Measurements from ENCODE around the gene TGFBR2. TPM values are rescaled to one million over a fixed set of nuclear protein-coding genes. Genes with fewer than 3 reads are reported as not detected.

TGFBR2 gene
- total RNA-seq, 2 experiments from 2014 or later: 74.4 to 77.8 TPM

DNA sequence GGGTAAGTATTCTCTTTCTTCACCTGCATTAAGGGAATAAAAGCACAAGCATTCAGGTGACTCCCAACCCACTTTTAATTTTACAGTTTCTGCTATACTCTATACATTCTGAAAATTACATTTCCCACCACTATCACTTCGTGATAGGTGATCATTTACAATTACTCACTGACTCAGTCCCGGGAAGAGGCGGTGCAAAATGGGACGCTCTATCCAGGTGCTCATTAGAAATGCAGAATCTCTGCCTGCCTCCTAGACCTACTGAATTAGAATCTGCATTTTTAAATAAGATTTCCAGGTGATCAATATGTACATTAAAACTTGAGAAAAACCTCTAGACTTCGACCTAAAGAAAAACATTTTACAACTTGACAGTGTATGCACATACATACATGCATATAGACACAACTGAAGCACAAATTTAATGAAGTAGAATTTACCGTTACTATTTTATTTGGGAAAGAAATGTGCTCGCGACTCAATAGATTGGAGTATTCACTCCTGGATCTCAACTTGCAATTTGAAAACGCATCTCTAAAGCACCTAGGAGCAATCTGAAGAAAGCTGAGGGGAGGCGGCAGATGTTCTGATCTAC, 598 bp upstream of the TGFBR2 start:
- H3K9me3 Mint-ChIP-seq: peaks cover 4% of the 10 kb centered on the region
- POLR2A ChIA-PET: interaction anchor here (0.6 kb wide), 1 partner anchor 11 kb away, joined by 11 read pairs; no protein-coding TSS in a partner anchor
- peaks cover 63% of the 10 kb centered on the region for H3K4me1 Mint-ChIP-seq
- no peaks in the 10 kb centered on the region for H3K27me3 Mint-ChIP-seq
- peak overlapping the region; percentile 92 for H3K4me3 Mint-ChIP-seq
- peak overlapping the region; percentile 99 for H3K27ac Mint-ChIP-seq
- H3K36me3 Mint-ChIP-seq (ENCODE audit: low read depth): peaks cover 29% of the 10 kb centered on the region
- DNase-seq: no peak
- CTCF ChIA-PET: interaction anchor here (0.7 to 2.6 kb wide), 10 partner anchors 10 to 257 kb away, joined by 3 to 16 read pairs (median 4); no protein-coding TSS in a partner anchor

GRCh38 chr3:30607032-30607833, 832 bp downstream of the TGFBR2 start:
- CTCF ChIA-PET: interaction anchor here (1.0 to 2.6 kb wide), 6 partner anchors 8 to 381 kb away, joined by 4 to 16 read pairs (median 8); no protein-coding TSS in a partner anchor
- H3K36me3 Mint-ChIP-seq (ENCODE audit: low read depth): peaks cover 38% of the 10 kb centered on the region
- peak overlapping the region; percentile 87 for H3K4me3 Mint-ChIP-seq
- H3K27ac Mint-ChIP-seq: peak overlapping the region; percentile 98
- DNase-seq: peak; percentile 75
- POLR2A ChIA-PET: interaction anchor here (1.0 kb wide), 1 partner anchor 29 kb away, joined by 4 read pairs; no protein-coding TSS in a partner anchor
- no peaks in the 10 kb centered on the region for H3K27me3 Mint-ChIP-seq
- H3K9me3 Mint-ChIP-seq: no peaks in the 10 kb centered on the region
- H3K4me1 Mint-ChIP-seq: peaks cover 63% of the 10 kb centered on the region

DNA sequence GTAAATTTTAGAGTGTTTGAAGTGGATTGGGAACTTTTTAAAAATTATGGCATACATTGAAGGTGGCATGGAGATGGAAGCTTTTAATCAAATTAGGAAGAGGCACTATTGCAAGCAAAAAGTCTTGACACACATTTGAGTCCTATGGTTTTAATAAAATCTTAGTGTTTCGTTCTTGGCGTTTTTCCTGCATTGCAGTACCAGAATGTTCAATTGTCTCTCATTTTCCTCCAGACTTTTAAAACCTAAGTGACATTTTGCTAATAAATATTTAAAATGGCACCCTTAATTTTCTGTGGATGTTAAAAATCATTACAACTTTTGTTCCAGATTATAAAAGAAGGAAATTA, 2.2 kb downstream of the TGFBR2 start:
- Mint-ChIP-seq H3K4me1 (peaks cover 64% of the 10 kb centered on the region), H3K36me3 (ENCODE audit: low read depth) (peaks cover 51% of the 10 kb centered on the region), H3K27me3 (no peaks in the 10 kb centered on the region), H3K4me3 (peak overlapping the region; percentile 87), H3K27ac (peak overlapping the region; percentile 88), H3K9me3 (no peaks in the 10 kb centered on the region)
- POLR2A ChIA-PET: no interaction called here
- no peak for DNase-seq
- CTCF ChIA-PET: interaction anchor here (0.7 to 2.6 kb wide), 4 partner anchors 10 to 74 kb away, joined by 3 to 16 read pairs (median 4); no protein-coding TSS in a partner anchor

DNA sequence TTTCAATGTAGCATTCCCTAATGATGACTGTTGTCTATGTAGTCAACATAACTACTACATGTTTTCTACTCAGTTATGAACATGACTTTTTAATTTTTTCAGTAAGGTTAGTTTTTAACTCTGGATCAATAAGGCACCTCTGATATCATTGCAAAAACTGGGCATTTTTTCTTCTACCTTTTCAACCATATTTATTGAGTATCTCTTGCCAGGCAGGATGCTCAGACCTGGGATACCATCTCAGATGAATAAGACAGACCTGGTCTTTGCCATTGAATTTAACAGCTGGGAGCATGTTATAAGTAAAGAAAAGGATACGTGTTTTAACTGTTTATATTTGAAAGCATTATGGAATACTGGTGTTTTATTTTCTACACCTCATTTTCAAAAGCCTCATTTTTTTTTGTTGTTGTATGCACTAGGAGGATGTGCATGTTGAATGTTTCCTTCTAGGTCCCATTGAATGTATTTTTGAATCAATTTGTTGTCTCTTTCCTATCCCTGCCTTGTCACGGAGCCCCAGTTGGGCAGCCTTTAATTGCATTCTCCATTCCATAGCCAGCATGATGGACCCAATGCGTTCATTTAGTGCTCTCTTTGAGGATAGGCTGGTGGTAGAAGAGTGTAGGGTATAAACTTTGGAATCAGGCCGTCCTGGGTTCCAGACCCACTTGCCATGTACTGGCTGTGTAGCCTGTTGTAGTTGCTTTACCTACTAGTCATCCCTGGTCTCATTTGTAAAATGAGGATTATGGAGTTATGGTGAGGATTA, 3.7 kb downstream of the TGFBR2 start:
- Mint-ChIP-seq H3K4me3 (peak overlapping the region; percentile 87), H3K36me3 (ENCODE audit: low read depth) (peaks cover 61% of the 10 kb centered on the region), H3K27ac (peak overlapping the region; percentile 88), H3K4me1 (peaks cover 64% of the 10 kb centered on the region), H3K9me3 (no peaks in the 10 kb centered on the region), H3K27me3 (no peaks in the 10 kb centered on the region)
- DNase-seq: no peak
- POLR2A ChIA-PET: no interaction called here
- CTCF ChIA-PET: no interaction called here

DNA sequence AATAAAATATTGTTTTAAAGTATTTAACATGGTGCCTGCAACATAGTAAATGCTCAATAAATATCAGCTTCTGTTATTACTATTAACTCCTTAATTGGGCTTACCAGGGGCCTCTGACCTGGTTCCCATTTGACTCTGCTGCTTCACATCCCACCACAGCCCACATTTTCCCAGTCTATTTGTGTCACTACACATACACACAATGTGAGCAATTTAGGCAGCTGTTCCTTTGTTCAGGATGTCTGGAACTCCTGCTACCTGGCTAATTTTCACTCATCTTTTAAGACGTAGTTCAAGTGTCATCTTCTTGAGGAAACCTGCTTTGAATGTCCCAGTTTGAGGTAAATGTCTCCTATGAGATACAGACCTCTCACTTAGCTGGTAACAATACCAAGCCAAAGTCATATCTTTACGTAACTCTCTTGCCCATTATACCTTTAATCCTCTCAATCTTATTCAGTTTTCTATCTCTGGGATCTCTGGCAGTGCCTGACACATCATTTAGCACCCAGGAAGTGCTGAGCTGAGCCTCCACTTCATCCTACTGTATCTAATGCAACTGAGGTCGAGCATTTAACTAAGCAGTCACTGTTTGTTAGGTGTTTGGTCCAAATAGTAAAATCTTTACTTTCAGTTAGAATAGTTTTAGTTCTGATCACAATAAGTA, 4.4 kb downstream of the TGFBR2 start:
- Mint-ChIP-seq H3K36me3 (ENCODE audit: low read depth) (peaks cover 64% of the 10 kb centered on the region), H3K4me1 (peaks cover 63% of the 10 kb centered on the region), H3K4me3 (peak overlapping the region; percentile 87), H3K27ac (peak overlapping the region; percentile 88), H3K27me3 (no peaks in the 10 kb centered on the region), H3K9me3 (no peaks in the 10 kb centered on the region)
- no peak for DNase-seq
- ChIA-PET POLR2A (interaction anchor here (0.5 kb wide), 1 partner anchor 23 kb away, joined by 3 read pairs; no protein-coding TSS in a partner anchor), CTCF (no interaction called here)

- H3K4me1 Mint-ChIP-seq: peaks cover 66% of the 10 kb centered on the region
- H3K4me3 Mint-ChIP-seq: peak overlapping the region; percentile 87
These were observed 5.4 kb downstream of the TGFBR2 start for GRCh38 chr3:30611613-30612436.

DNA sequence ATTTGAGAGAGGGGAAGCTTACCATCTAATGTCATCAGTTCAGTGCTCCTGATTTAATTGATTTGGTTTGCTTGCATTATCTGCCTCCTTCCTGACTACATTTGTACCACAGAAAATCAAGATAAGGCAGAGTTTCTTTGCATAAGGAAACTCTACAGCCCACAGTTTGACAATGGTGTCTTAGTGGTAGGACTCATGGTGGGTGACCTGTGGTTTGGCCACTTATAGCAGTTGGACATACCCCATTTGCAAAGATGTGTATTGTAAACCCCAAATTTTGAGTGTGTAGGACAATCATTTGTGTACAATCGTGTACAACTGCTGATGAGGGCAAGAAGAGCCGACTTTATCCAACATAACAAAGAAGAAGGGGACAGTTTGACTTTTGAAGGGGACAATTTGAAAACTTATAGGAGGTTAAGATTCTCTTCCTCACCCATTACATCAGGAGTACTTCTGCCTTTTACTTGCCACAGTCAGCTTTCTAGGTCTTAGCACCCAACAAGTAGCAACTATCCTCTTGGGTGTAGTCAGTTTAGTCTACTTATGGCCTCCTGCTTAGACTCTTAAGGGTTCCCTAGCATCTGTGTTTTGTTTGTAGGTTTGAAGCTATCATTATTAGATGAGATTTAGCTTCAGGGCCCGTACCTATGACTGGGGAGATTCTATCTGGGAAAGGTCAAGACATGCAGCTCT, 6.2 kb downstream of the TGFBR2 start:
- DNase-seq: no peak
- ChIA-PET POLR2A (no interaction called here), CTCF (interaction anchor here (0.6 to 2.5 kb wide), 3 partner anchors 17 to 729 kb away, joined by 3 to 9 read pairs (median 6); no protein-coding TSS in a partner anchor)
- H3K4me3 Mint-ChIP-seq: peak overlapping the region; percentile 87
- H3K27me3 Mint-ChIP-seq: no peaks in the 10 kb centered on the region
- peak overlapping the region; percentile 88 for H3K27ac Mint-ChIP-seq
- H3K36me3 Mint-ChIP-seq (ENCODE audit: low read depth): peaks cover 75% of the 10 kb centered on the region
- no peaks in the 10 kb centered on the region for H3K9me3 Mint-ChIP-seq
- H3K4me1 Mint-ChIP-seq: peaks cover 72% of the 10 kb centered on the region

More at GRCh38 chr3:30611613-30612436, 5.4 kb downstream of the TGFBR2 start:
- ChIA-PET POLR2A (no interaction called here), CTCF (interaction anchor here (2.5 kb wide), 1 partner anchor 18 kb away, joined by 9 read pairs; no protein-coding TSS in a partner anchor)
- peak; percentile 42 for DNase-seq
- peak overlapping the region; percentile 88 for H3K27ac Mint-ChIP-seq
- no peaks in the 10 kb centered on the region for H3K9me3 Mint-ChIP-seq
- no peaks in the 10 kb centered on the region for H3K27me3 Mint-ChIP-seq
- H3K36me3 Mint-ChIP-seq (ENCODE audit: low read depth): peaks cover 73% of the 10 kb centered on the region

- H3K36me3 Mint-ChIP-seq (ENCODE audit: low read depth): peaks cover 76% of the 10 kb centered on the region
These were observed 6.9 kb downstream of the TGFBR2 start for GRCh38 chr3:30613133-30613825.

GRCh38 chr3:30614373-30614772, 8.0 kb downstream of the TGFBR2 start:
- POLR2A ChIA-PET: no interaction called here
- CTCF ChIA-PET: interaction anchor here (0.9 kb wide), 1 partner anchor 9 kb away, joined by 4 read pairs; no protein-coding TSS in a partner anchor
- Mint-ChIP-seq H3K36me3 (ENCODE audit: low read depth) (peaks cover 78% of the 10 kb centered on the region), H3K4me1 (peaks cover 88% of the 10 kb centered on the region), H3K27me3 (no peaks in the 10 kb centered on the region), H3K4me3 (peak overlapping the region; percentile 87), H3K27ac (peak overlapping the region; percentile 62), H3K9me3 (peaks cover 2% of the 10 kb centered on the region)
- no peak for DNase-seq

More at GRCh38 chr3:30613133-30613825, 6.9 kb downstream of the TGFBR2 start:
- Mint-ChIP-seq H3K27me3 (no peaks in the 10 kb centered on the region), H3K4me3 (peak overlapping the region; percentile 87), H3K9me3 (no peaks in the 10 kb centered on the region), H3K27ac (peak overlapping the region; percentile 88), H3K4me1 (peaks cover 77% of the 10 kb centered on the region)
- ChIA-PET CTCF (interaction anchor here (0.6 to 2.5 kb wide), 3 partner anchors 16 to 728 kb away, joined by 3 to 9 read pairs (median 6); no protein-coding TSS in a partner anchor), POLR2A (no interaction called here)
- DNase-seq: no peak

DNA sequence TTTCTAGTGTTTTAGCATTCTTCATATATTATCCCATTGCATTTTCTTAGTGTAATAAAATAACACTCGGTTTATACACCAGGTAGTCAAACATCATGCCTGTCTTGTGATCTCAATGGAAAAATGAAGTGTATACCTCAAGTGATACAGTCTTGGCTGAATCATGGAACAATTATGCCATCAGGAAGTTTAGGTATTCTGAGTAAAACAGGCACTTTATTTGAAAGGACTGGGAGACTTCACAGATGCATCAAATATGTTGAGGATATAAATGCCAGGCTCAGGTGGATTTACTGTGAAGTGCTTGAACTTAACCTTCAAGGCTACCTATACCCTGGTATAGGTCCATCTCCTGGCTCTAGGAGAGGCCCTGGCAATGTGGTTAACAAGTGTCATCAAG, 8.5 kb downstream of the TGFBR2 start:
- DNase-seq: no peak
- no peaks in the 10 kb centered on the region for H3K27me3 Mint-ChIP-seq
- H3K4me3 Mint-ChIP-seq: peak overlapping the region; percentile 87
- peaks cover 78% of the 10 kb centered on the region for H3K36me3 Mint-ChIP-seq (ENCODE audit: low read depth)
- peaks cover 89% of the 10 kb centered on the region for H3K4me1 Mint-ChIP-seq
- H3K27ac Mint-ChIP-seq: peak overlapping the region; percentile 62
- peaks cover 5% of the 10 kb centered on the region for H3K9me3 Mint-ChIP-seq
- ChIA-PET CTCF (interaction anchor here (0.6 to 1.5 kb wide), 8 partner anchors 8 to 135 kb away, joined by 3 to 10 read pairs (median 4); partner anchors contain the start of gene TGFBR2), POLR2A (no interaction called here)
